Kidney epithelial cell (primary cell): Measurements from ENCODE around the gene ACVR2B. TPM values are rescaled to one million over a fixed set of nuclear protein-coding genes. Genes with fewer than 3 reads are reported as not detected.
A peak's percentile ranks its signal among the peaks of the same experiment; 100 is the strongest.
"Not testable (repeated sequence)": the region's sequence is repeated elsewhere in the genome, so short reads cannot be mapped to it uniquely, and the experiment has no call there.

ENCODE experiments used
- DNase-seq: peaks from one replicate; pipeline ENCODE4 v3.0.0-alpha.2; 2010; ENCODE audit warnings: low read depth
- H3K27me3 ChIP-seq: 2 replicates; pipeline ENCODE4 v1.6.0; 2011; ENCODE audit warnings: low read length; ENCODE audit not compliant: control insufficient read depth, insufficient read depth
- H3K36me3 ChIP-seq: 2 replicates; pipeline ENCODE4 v1.5.1; 2011; ENCODE audit warnings: low read length; ENCODE audit not compliant: control insufficient read depth, insufficient read depth
- H3K4me3 ChIP-seq: 2 replicates; pipeline ENCODE4 v1.5.1; 2011; ENCODE audit warnings: low read depth, mild to moderate bottlenecking, control low read depth, low read length
- CTCF ChIP-seq: IDR thresholded peaks from 2 replicates; pipeline ENCODE4 v1.5.1; 2011; ENCODE audit warnings: mild to moderate bottlenecking, moderate library complexity, low read length, control low read depth, inconsistent platforms; ENCODE audit not compliant: insufficient read depth, poor library complexity, severe bottlenecking
- total RNA-seq: library from RNA; depleted of rRNA; stranded (reverse); fragments of >200 nt; gene quantifications from 2 replicates; pipeline ENCODE4 v1.2.3, GENCODE V29; 2015

The ACVR2B gene
- total RNA-seq, 1 donor from 2014 or later, result 16.1 TPM

DNA sequence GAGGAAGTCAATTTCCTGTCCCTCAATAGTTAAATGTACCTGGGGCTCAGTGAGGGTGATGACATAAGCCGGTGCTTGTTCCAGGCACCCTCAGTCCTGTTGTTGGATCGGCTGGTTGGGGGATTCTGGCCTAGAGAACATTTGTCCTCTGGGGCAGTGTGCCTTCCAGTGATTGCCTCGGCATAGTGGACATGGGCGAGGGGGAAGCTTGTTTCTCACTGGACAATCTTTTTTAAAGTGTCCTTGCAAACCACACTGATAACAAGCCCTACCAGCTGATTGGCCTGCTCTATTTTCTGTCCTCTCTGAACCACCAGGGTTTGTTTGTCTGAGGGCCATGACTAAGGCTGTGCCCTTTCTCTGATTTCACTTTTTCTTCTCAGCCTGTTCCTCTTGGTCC lies 10.5 kb upstream of the ACVR2B start:
- H3K4me3 ChIP-seq, H3K27me3 ChIP-seq, DNase-seq, H3K36me3 ChIP-seq: not testable (repeated sequence)

- TF ChIP-seq CTCF, result no peak
- Histone ChIP-seq H3K4me3 (no peak overlapping the region), H3K36me3 (no peaks in the 10 kb centered on the region), H3K27me3 (no peaks in the 10 kb centered on the region)
- no peak for DNase-seq
Measured at GRCh38 chr3:38446085-38446686, 7.5 kb upstream of the ACVR2B start.

GRCh38 chr3:38446812-38447211 lies 6.9 kb upstream of the ACVR2B start:
- no peak for TF ChIP-seq CTCF
- Histone ChIP-seq H3K4me3 (no peak overlapping the region), H3K36me3 (no peaks in the 10 kb centered on the region), H3K27me3 (no peaks in the 10 kb centered on the region)
- DNase-seq, result no peak

GRCh38 chr3:38450853-38451252 lies 2.8 kb upstream of the ACVR2B start:
- no peaks in the 10 kb centered on the region for H3K27me3 ChIP-seq
- no peak for DNase-seq
- no peaks in the 10 kb centered on the region for H3K36me3 ChIP-seq
- no peak for TF ChIP-seq CTCF
- no peak overlapping the region for H3K4me3 ChIP-seq

DNA sequence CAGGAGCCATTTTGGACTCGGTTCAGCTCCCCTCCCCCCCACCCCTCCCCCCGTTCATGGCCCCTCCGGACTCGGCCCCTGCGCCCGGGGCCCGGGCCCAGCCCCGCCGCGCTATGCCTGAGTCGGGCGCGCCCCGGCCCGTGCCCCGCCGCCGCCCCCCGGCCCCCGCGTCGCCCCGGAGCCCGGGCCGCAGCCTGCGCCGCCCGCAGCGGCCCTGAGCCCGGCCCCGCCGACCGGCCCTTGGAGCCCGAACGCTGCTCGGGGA lies 155 bp downstream of the ACVR2B start:
- no peaks in the 10 kb centered on the region for H3K36me3 ChIP-seq
- no peak for DNase-seq
- peak overlapping the region; percentile 70 for H3K4me3 ChIP-seq
- H3K27me3 ChIP-seq, result no peaks in the 10 kb centered on the region
- TF ChIP-seq CTCF, result no peak

GRCh38 chr3:38454178-38454883 lies 641 bp downstream of the ACVR2B start:
- peak overlapping the region; percentile 70 for H3K4me3 ChIP-seq
- H3K27me3 ChIP-seq, result no peaks in the 10 kb centered on the region
- no peaks in the 10 kb centered on the region for H3K36me3 ChIP-seq
- TF ChIP-seq CTCF, result no peak
- no peak for DNase-seq
